Hematopoietic multipotent progenitor cell treated with erythropoietin and hydrocortisone succinate and interleukin-3 and kit ligand, for 17 days (in vitro differentiated cells): ENCODE measurements around the gene TRMT5.

ENCODE experiments used
- DNase-seq: peaks from one replicate; pipeline ENCODE4 v3.0.0-alpha.2; 2015; ENCODE audit warnings: low spot score

The TRMT5 gene, protein sequence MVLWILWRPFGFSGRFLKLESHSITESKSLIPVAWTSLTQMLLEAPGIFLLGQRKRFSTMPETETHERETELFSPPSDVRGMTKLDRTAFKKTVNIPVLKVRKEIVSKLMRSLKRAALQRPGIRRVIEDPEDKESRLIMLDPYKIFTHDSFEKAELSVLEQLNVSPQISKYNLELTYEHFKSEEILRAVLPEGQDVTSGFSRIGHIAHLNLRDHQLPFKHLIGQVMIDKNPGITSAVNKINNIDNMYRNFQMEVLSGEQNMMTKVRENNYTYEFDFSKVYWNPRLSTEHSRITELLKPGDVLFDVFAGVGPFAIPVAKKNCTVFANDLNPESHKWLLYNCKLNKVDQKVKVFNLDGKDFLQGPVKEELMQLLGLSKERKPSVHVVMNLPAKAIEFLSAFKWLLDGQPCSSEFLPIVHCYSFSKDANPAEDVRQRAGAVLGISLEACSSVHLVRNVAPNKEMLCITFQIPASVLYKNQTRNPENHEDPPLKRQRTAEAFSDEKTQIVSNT

DNA sequence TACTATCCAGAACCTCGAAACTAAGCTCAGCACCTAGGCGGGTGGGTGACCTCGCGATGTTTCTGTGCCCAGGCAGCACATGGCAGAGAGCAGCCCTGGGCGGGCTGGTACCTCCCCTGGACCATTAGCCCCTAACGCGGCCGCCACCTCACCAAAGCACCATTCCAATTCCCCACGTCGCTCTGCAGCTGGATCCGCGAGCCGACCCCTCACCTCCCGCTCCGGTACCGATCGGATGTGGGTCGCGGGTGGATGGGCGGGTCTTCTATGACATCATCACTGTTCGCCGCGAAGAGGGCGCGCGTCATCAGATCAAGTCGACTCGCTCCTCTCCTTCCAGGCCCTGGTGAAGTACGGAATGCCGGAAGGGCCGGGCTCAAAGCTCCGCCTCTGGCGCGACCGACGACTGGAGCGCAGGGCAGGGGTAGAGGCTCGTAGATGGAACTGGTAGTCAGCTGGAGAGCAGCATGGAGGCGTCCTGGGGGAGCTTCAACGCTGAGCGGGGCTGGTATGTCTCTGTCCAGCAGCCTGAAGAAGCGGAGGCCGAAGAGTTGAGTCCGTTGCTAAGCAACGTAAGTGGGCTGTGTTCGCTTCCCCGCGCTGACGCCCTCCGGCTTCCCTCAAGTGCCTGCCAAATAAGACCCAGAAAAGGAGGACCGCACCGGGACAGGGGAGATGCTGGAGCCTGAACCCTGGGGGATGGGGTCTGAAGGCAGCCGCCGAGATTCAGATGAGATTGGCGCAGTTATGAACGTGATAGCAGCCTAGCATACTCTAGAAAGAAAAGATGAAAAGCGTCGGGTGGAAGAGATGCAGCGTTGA, at the start of gene TRMT5, which contains the start of gene SLC38A6:
TSS of gene TRMT5 (minus strand) at position 269 of the 822 bp plus-strand sequence. CDS start at position 163, 106 bp downstream.
TSS of gene SLC38A6 (plus strand) at position 435 of the 822 bp plus-strand sequence. CDS start at position 468, 33 bp downstream.
- peak; percentile 93 for DNase-seq

GRCh38 chr14:61026526-61026925, 45.6 kb upstream of the TRMT5 start:
- DNase-seq: no peak

DNA sequence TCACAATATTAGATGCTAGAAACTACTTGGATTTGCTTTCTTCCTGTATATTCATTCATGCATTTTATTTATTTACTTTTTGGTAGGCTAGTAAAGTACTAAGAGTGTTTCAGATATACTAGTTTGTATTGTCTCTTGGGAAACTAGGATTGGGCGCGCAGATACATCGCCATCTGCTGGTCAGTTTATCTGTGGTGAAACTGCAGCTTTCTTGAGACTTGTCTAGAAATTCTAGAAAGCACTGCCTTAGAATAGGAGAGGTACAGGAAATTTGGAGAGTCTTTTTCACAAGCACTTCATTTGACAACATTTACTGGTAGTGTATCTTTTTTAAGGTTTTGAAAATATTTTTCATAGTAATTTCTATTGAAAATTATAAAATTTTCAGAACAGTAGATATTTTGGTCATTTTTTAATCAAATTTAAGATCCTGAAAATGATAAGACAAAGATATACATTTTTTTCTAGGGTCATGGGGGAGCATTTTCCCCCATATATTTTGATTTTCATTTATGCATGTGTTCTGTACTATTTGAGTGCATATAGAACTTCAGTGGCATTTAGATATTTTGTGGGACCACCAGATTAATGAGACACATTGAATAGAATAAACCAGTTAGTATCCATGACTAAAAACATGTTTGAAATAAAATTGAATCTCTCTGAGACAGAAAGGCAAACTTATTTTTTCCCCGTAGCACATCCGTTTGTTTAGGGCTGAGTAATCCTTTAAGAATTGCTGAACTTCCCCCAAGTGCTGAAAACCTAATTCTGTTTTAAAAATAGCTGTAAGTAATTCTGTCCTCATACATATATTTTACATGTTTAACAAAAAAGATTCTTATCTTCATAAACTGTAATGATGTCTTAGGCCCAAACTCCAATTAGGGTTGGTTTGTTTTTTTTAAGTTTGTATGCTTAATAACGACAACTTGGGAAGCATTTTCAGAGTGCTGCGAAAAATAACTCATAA, 44.7 kb upstream of the TRMT5 start:
- DNase-seq: peak; percentile 73

DNA sequence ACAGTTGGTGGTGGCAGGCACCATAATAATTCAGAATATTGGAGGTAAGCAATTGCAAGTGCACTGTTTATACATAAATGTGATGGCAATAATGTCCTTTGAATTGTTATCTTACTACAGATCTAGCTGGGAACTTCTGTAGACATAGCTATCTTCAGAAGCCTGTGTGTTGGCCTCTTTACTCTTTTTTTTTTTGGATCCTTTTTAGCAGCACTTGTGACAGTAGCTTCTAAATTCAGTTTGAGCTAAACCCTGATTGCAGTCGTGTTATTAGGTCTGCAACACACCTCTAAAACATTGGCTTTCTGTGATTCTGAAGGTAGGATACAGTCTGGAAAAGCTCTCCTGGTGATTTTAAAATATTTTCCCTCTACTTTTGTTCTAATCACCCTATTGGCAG, 38.7 kb upstream of the TRMT5 start:
- DNase-seq: no peak

- DNase-seq: no peak
These were observed 22.7 kb upstream of the TRMT5 start for GRCh38 chr14:61003571-61003970.

- no peak for DNase-seq
These were observed 18.7 kb upstream of the TRMT5 start for GRCh38 chr14:60999536-60999935.

GRCh38 chr14:60998617-60999016, 17.7 kb upstream of the TRMT5 start:
- no peak for DNase-seq

DNA sequence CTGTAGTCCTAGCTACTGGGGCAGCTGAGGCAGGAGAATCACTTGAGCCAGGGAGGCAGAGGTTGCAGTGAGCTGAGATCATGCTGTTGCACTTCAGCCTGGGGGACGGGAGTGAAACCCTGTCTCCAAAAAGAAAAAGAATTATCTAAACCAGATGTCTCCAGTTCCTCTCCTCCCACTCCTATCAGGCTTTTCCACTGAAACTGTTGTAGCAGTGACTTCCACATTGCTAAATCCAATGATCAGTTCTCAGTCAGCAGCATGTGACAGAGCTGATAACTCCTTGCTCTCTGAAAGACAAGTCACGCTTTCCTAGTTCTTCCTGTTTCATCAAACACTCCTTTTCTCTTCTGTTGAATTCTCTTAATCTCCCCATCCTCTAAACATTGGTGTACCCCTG, 8.7 kb upstream of the TRMT5 start:
- DNase-seq: peak; percentile 21

GRCh38 chr14:60986500-60986899, 5.6 kb upstream of the TRMT5 start:
- no peak for DNase-seq

DNA sequence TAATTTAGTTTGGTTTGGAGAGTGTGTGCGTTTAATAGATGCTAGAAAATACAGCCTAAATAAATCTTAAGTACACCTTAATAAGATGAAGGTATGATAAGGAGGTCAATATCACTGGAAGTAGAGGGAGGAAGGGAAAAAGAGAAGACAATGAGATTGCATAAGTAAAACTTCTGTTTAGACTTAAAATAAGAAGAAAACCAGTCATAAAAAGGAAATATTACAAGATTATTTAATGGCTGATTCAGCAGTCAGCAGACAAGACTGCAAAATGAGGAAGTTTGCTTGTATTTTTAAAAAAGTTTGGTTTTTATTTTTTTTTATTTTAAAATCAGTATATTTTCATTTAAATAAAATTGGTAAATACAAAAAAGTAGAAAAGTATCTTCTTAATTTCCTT, 3.3 kb upstream of the TRMT5 start:
- no peak for DNase-seq

DNA sequence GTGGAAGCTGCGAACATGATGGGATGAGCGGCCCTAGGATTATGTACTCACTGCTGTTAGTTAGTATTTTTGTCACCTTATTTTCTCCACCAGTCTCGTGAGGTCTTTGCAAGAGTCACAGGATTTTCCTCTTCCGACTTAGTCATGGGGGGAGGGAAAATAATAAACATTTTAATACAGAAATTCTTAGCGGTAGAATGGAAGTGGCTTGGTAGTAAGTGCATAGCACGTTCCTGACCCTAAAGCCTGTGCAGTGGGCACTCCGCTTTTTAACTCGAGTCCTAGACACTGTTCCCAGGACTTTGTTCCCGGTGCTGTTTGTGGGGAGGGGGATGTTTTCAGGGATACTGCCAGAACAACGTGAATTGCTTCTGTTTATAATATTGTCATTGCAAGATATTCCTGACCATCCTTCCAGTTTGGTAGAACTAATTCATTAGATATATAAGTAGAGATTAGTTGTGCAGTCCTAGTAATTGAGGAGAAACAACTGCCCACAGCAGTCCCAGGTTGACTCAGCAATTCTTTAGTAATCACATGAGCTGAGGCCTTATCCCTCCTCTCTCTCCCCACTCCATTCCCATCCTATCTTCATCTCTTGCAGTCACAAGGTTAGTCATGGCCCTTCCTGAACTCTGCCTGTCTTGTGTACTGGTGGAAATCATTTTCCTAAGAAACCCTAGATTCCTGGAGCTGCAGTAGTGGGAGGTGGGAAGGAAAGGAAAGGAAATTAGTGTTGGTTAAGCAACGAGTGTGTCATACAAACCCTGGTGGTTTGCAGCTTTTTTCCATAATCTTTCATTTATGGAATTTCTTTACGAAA, 965 bp upstream of the TRMT5 start:
- peak; percentile 78 for DNase-seq

GRCh38 chr14:60977847-60978246, 3.0 kb downstream of the TRMT5 start:
- no peak for DNase-seq

GRCh38 chr14:60975551-60975950, 5.3 kb downstream of the TRMT5 start:
- no peak for DNase-seq

GRCh38 chr14:60974090-60974651, 6.7 kb downstream of the TRMT5 start:
- DNase-seq: no peak

DNA sequence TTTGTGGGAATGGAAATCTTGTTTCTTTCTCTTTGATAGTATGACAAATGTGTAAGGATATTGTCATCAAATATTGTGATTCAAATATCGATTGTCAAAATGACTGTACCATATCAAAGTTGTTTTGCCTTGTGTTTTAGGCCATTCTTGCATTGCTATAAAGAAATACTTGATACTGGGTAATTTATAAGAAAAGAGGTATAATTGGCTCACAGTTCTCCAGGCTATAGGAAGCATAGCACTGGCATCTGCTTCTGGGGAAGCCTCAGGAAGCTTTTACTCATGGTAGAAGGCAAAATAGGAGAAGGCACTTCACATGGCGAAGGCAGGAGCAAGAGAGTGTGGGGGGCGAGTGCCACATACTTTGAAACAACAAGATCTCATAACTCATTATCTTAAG, 7.8 kb downstream of the TRMT5 start:
- DNase-seq: no peak

DNA sequence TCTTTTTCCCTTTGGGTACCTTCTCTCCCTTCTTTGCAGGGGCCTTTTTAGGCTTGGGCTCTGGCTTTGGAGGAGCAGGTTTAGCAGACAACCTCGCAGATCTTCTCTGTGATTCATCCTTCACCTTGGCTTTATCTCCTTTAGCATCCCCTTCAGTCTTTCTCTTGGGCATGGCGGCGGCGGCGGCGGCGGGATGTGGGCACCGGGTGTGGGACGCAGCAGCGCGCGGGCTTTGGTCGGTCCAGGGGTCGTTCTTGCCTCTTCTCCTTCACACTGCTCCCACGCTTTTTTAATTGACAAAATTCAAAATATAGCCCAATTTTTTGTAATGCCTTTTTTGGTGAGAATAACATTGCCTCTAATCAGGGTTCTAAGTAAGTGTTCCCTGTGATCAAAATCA, 8.6 kb downstream of the TRMT5 start:
- no peak for DNase-seq

GRCh38 chr14:60971271-60971670, 9.6 kb downstream of the TRMT5 start:
- no peak for DNase-seq

DNA sequence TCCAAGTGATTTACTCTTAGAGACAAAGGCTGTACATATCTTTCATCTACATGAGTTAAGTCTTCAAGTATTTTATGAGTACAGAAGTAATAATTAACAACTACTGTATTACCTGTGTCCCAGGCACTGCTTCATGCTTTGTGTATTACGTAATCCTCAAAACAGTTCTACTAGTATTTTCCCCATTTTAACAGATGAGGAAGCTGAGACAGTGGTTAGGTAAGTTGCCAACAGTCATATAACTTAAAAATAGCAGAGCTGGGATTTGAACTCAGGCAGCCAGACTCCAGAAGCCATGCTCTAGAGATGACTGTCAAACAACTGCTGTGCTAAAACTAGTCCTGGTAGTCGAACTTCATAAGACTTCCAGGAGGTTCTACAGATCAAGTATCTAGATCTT, 10.7 kb downstream of the TRMT5 start:
- no peak for DNase-seq

DNA sequence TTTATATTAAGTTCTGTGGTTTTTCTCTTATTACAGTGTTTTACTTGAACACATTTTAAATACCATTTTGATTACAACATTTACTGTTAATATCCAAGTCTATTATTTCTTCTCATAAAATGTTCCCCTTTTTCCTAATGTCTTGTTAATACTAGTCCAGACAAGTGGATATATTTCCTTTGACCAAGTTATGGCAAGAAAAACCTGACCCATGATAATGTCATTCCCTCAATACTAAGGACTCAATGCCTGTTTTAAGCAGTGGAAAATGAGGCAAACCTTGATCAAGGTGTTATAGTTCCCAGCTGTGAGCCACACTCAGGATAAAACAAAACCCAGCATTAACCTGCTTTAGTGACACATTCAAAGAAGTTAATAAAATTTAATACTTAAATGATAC, 12.2 kb downstream of the TRMT5 start:
- no peak for DNase-seq

GRCh38 chr14:60968099-60968498, 12.8 kb downstream of the TRMT5 start:
- no peak for DNase-seq
